WTC11 (cell line): ENCODE measurements around the gene PPCDC. TPM values are rescaled to one million over a fixed set of nuclear protein-coding genes. Genes with fewer than 3 reads are reported as not detected.

ENCODE experiments used
- ATAC-seq: fragments of 200-7000 bp; cut with Tn5 transposase; 2 replicates; pipeline ENCODE4 v1.10.0; 2021; ENCODE audit warnings: mild to moderate bottlenecking, moderate library complexity
- CTCF ChIA-PET: fragments of 300-600 bp; sonication (Branson Sonifier 250); formaldehyde crosslinking; loops from one replicate; lab custom pipeline; 2021; ENCODE audit warnings: antibody characterized with exemption; lab: Charles Lee
- POLR2A ChIA-PET: fragments of 350-600 bp; sonication (Branson Sonifier 250); formaldehyde crosslinking; loops from one replicate; lab custom pipeline; 2021; ENCODE audit warnings: antibody characterized with exemption; lab: Charles Lee
- DNase-seq: peaks from one replicate; pipeline ENCODE4 v3.0.0; 2021; ENCODE audit warnings: low spot score
- H3K27ac Mint-ChIP-seq: 2 replicates; pipeline ENCODE4 v1.8.0; 2021; ENCODE audit warnings: mixed read lengths
- H3K27me3 Mint-ChIP-seq: 2 replicates; pipeline ENCODE4 v1.8.0; 2021; ENCODE audit warnings: low read depth, mild to moderate bottlenecking, moderate library complexity, mixed read lengths
- H3K36me3 Mint-ChIP-seq: 2 replicates; pipeline ENCODE4 v1.8.0; 2021; ENCODE audit warnings: mixed read lengths
- H3K4me1 Mint-ChIP-seq: 2 replicates; pipeline ENCODE4 v1.8.0; 2022; ENCODE audit warnings: mixed read lengths
- H3K4me3 Mint-ChIP-seq: 2 replicates; pipeline ENCODE4 v1.8.0; 2021; ENCODE audit warnings: mild to moderate bottlenecking, moderate library complexity, mixed read lengths
- H3K9me3 Mint-ChIP-seq: 2 replicates; pipeline ENCODE4 v1.8.0; 2021; ENCODE audit warnings: mixed read lengths
- ATF1 ChIP-seq: sonication (generic); formaldehyde crosslinking; IDR thresholded peaks from 2 replicates; pipeline ENCODE4 v1.8.1; 2023; ENCODE audit warnings: mild to moderate bottlenecking, moderate library complexity, missing genetic modification reagents
- CBFB ChIP-seq: sonication (generic); formaldehyde crosslinking; IDR thresholded peaks from 2 replicates; pipeline ENCODE4 v1.8.1; 2022; ENCODE audit warnings: mild to moderate bottlenecking, low read depth, missing genetic modification reagents
- FOXK1 ChIP-seq: sonication (generic); formaldehyde crosslinking; IDR thresholded peaks from 2 replicates; pipeline ENCODE4 v1.8.0; 2022; ENCODE audit warnings: mild to moderate bottlenecking, moderate library complexity, missing genetic modification reagents
- GTF2I ChIP-seq: fragments of 250-450 bp; sonication (Bioruptor Pico); conservative IDR thresholded peaks from 2 replicates; pipeline ENCODE4 v1.4.0; 2021; ENCODE audit warnings: mild to moderate bottlenecking
- NFE2L1 ChIP-seq: sonication (generic); formaldehyde crosslinking; IDR thresholded peaks from 2 replicates; pipeline ENCODE4 v1.8.1; 2023; ENCODE audit warnings: missing genetic modification reagents
- NFYB ChIP-seq: sonication (generic); formaldehyde crosslinking; conservative IDR thresholded peaks from 2 replicates; pipeline ENCODE4 v1.8.0; 2022; ENCODE audit warnings: low read depth, missing genetic modification reagents
- NR2C2 ChIP-seq: sonication (generic); formaldehyde crosslinking; IDR thresholded peaks from 2 replicates; pipeline ENCODE4 v1.8.0; 2022; ENCODE audit warnings: mild to moderate bottlenecking, missing genetic modification reagents
- PRDM15 ChIP-seq: sonication (generic); formaldehyde crosslinking; IDR thresholded peaks from 2 replicates; pipeline ENCODE4 v1.8.0; 2022; ENCODE audit warnings: missing genetic modification reagents
- RELA ChIP-seq: sonication (generic); formaldehyde crosslinking; IDR thresholded peaks from 2 replicates; pipeline ENCODE4 v1.8.1; 2022; ENCODE audit warnings: missing genetic modification reagents, mild to moderate bottlenecking, borderline replicate concordance
- RORB ChIP-seq: fragments of 250-450 bp; sonication (Bioruptor Pico); IDR thresholded peaks from 2 replicates; pipeline ENCODE4 v1.9.0; 2021; ENCODE audit warnings: mild to moderate bottlenecking
- SP1 ChIP-seq: sonication (generic); formaldehyde crosslinking; conservative IDR thresholded peaks from 2 replicates; pipeline ENCODE4 v1.8.1; 2022; ENCODE audit warnings: missing genetic modification reagents
- TCF7 ChIP-seq: sonication (generic); formaldehyde crosslinking; IDR thresholded peaks from 2 replicates; pipeline ENCODE4 v1.8.0; 2022; ENCODE audit warnings: mild to moderate bottlenecking, low read depth, missing genetic modification reagents, moderate library complexity
- TEAD4 ChIP-seq: sonication (generic); formaldehyde crosslinking; IDR thresholded peaks from 2 replicates; pipeline ENCODE4 v1.8.0; 2022; ENCODE audit warnings: mild to moderate bottlenecking, missing genetic modification reagents
- USF2 ChIP-seq: sonication (generic); formaldehyde crosslinking; IDR thresholded peaks from 2 replicates; pipeline ENCODE4 v1.8.1; 2023; ENCODE audit warnings: mild to moderate bottlenecking, missing genetic modification reagents, moderate library complexity
- ZNF121 ChIP-seq: sonication (generic); formaldehyde crosslinking; IDR thresholded peaks from 2 replicates; pipeline ENCODE4 v1.8.0; 2023; ENCODE audit warnings: missing genetic modification reagents
- ZNF425 ChIP-seq: fragments of 250-450 bp; sonication (Bioruptor Pico); conservative IDR thresholded peaks from 2 replicates; pipeline ENCODE4 v1.9.0; 2021; ENCODE audit warnings: mild to moderate bottlenecking
- ZNF671 ChIP-seq: fragments of 250-450 bp; sonication (Bioruptor Pico); IDR thresholded peaks from 2 replicates; pipeline ENCODE4 v1.8.0; 2021; ENCODE audit warnings: mild to moderate bottlenecking
- total RNA-seq: library from RNA; stranded (reverse); gene quantifications from 3 replicates; pipeline ENCODE4 v1.2.3, GENCODE V29; 2021
- TF ChIP-seq, protein P1 (sequence below): sonication (generic); formaldehyde crosslinking; IDR thresholded peaks from 2 replicates; pipeline ENCODE4 v1.8.1; 2023; ENCODE audit warnings: mild to moderate bottlenecking, moderate library complexity, missing genetic modification reagents
- TF ChIP-seq, protein P2 (sequence below): sonication (generic); formaldehyde crosslinking; IDR thresholded peaks from 2 replicates; pipeline ENCODE4 v1.8.1; 2023; ENCODE audit warnings: mild to moderate bottlenecking, missing genetic modification reagents

The PPCDC gene
- total RNA-seq, 1 experiment from 2014 or later: 30.1 TPM

GRCh38 chr15:75044258-75044878 is 21.0 kb downstream of the PPCDC start (continued):
- TF ChIP-seq USF2 (CRISPR knock-in tag): no peak
- no peak for TF ChIP-seq NR2C2 (CRISPR knock-in tag)
- TF ChIP-seq TEAD4: no peak
- no peak for TF ChIP-seq ZNF121 (CRISPR knock-in tag)
- TF ChIP-seq ZNF425 (CRISPR knock-in tag): no peak

DNA sequence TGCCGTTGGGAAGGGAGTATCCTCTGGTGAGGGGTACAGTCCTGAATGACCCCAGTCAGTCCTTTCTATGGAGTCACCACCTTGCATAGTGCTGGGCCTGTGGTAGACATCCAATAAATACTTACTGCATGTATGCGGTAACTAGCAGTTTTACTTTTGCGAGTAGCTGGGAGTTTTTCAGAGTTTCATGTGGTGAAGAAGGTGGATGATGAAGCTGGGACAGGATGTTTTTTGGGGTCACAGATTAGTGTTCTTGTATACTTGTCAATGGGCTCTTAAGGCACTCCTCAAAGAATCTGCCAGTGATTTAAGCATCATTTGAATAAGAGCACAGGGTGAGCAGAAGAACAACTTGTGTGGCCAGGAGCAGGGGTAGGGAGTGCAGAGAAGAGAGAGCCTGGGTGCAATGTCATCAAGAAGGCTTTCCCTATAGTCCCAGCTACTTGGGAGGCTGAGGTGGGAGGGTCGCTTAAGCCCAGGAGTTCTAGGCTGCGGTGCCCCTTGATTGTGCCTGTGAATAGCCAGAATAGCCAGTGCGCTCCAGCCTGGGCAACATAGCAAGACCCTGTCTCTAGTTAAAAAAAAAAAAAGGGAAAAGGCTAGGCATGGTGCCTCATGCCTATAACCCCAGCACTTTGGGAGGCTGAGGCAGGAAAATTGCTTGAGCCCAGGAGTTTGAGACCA is 22.1 kb downstream of the PPCDC start:
- Mint-ChIP-seq H3K27ac (no peak overlapping the region), H3K4me1 (peaks cover 7% of the 10 kb centered on the region; the same call in 1 of the 2 replicates), H3K9me3 (no peaks in the 10 kb centered on the region), H3K36me3 (peaks cover 23% of the 10 kb centered on the region)
- TF ChIP-seq RELA (CRISPR knock-in tag): no peak
- no peak for TF ChIP-seq FOXK1 (CRISPR knock-in tag)
- TF ChIP-seq, protein P1, sequence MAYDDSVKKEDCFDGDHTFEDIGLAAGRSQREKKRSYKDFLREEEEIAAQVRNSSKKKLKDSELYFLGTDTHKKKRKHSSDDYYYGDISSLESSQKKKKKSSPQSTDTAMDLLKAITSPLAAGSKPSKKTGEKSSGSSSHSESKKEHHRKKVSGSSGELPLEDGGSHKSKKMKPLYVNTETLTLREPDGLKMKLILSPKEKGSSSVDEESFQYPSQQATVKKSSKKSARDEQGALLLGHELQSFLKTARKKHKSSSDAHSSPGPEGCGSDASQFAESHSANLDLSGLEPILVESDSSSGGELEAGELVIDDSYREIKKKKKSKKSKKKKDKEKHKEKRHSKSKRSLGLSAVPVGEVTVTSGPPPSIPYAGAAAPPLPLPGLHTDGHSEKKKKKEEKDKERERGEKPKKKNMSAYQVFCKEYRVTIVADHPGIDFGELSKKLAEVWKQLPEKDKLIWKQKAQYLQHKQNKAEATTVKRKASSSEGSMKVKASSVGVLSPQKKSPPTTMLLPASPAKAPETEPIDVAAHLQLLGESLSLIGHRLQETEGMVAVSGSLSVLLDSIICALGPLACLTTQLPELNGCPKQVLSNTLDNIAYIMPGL (CRISPR knock-in tag): no peak
- no peak for TF ChIP-seq RORB (CRISPR knock-in tag)
- TF ChIP-seq NFYB (CRISPR knock-in tag): no peak
- TF ChIP-seq SP1 (CRISPR knock-in tag): no peak
- TF ChIP-seq PRDM15 (CRISPR knock-in tag): no peak
- TF ChIP-seq, protein P2, sequence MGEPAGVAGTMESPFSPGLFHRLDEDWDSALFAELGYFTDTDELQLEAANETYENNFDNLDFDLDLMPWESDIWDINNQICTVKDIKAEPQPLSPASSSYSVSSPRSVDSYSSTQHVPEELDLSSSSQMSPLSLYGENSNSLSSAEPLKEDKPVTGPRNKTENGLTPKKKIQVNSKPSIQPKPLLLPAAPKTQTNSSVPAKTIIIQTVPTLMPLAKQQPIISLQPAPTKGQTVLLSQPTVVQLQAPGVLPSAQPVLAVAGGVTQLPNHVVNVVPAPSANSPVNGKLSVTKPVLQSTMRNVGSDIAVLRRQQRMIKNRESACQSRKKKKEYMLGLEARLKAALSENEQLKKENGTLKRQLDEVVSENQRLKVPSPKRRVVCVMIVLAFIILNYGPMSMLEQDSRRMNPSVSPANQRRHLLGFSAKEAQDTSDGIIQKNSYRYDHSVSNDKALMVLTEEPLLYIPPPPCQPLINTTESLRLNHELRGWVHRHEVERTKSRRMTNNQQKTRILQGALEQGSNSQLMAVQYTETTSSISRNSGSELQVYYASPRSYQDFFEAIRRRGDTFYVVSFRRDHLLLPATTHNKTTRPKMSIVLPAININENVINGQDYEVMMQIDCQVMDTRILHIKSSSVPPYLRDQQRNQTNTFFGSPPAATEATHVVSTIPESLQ: no peak
- no peak for TF ChIP-seq ATF1 (CRISPR knock-in tag)
- TF ChIP-seq ZNF671 (CRISPR knock-in tag): no peak
- TF ChIP-seq NFE2L1: no peak
- TF ChIP-seq TCF7 (CRISPR knock-in tag): no peak
- TF ChIP-seq NR2C2 (CRISPR knock-in tag): no peak
- TF ChIP-seq CBFB (CRISPR knock-in tag): no peak
- TF ChIP-seq GTF2I: no peak
- TF ChIP-seq, all 79 proteins: peak for 0
- ChIA-PET CTCF (interaction anchor here (0.6 to 1.2 kb wide), 3 partner anchors 9 to 133 kb away, joined by 3 read pairs; no protein-coding TSS in a partner anchor), POLR2A (interaction anchor here (0.7 to 1.3 kb wide), 2 partner anchors 26 to 159 kb away, joined by 3 to 5 read pairs; no protein-coding TSS in a partner anchor)
- no peak overlapping the region for H3K4me3 Mint-ChIP-seq
- ATAC-seq: no peak
- H3K27me3 Mint-ChIP-seq: no peaks in the 10 kb centered on the region
- DNase-seq: no peak
